ENCODE measurements around the gene CHRD. TPM values are rescaled to one million over a fixed set of nuclear protein-coding genes. Genes with fewer than 3 reads are reported as not detected.

Gene CHRD
- total RNA-seq, 1 experiment from 2014 or later: 2.7 TPM

DNA sequence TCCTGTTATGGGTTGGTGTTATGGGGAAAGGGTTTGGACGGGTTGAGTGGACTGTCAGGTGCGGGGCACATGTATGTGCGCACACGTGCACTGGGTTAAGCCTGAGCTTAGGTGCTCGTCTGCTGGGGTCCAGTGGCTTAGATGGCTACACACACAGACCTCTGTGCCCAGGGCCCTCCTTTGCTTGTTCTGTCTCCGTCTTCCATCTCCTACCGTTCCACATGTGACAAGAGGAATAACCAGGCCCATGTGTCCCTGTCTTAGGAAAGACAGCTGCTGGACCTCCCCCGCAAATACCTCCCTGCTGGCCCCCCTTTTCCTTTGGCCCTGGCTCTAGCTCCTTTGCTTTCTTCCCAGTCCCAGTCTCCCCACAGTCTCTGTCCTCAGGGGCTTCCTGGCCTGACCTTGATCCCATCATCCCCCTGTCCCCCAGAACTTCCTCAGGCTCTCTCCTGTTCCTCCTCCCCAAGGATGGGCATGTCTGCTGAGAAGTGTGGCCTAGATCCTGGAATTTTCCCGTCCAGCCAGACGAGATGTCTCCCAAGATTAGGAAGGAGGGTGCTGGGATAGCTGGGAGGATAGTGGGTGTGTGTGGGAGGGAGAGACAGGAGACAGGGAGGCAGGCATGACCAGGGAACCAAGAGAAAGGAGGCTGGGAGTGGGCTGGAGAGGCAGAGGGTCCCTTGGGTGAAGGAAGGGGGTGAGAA lies 1.1 kb upstream of the CHRD start (continued):
- no peak for TF ChIP-seq ZNF425 (CRISPR knock-in tag; conservative IDR thresholded peaks at IDR 0.05)
- TF ChIP-seq PRRX2 (CRISPR knock-in tag; IDR thresholded peaks at IDR 0.05): no peak

DNA sequence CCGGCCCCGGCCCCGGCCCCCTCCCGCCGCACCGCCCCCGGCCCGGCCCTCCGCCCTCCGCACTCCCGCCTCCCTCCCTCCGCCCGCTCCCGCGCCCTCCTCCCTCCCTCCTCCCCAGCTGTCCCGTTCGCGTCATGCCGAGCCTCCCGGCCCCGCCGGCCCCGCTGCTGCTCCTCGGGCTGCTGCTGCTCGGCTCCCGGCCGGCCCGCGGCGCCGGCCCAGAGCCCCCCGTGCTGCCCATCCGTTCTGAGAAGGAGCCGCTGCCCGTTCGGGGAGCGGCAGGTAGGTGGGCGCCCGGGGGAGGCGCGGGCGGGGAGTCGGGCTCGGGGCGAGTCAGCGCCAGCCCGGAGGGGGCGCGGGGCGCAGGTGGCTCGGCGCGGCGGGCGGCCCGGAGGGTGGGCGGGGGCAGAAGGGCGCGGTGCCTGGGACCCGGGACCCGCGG lies 352 bp downstream of the CHRD start:
- no peaks in the 10 kb centered on the region for H3K9me3 Mint-ChIP-seq
- peaks cover 63% of the 10 kb centered on the region for H3K27me3 Mint-ChIP-seq (ENCODE audit: low read depth)
- peaks cover 43% of the 10 kb centered on the region for H3K4me1 Mint-ChIP-seq
- no peak overlapping the region for H3K4me3 Mint-ChIP-seq
- H3K27ac Mint-ChIP-seq: no peak overlapping the region
- TF ChIP-seq ATF1 (CRISPR knock-in tag; IDR thresholded peaks at IDR 0.05) (no peak), ELF4 (CRISPR knock-in tag; IDR thresholded peaks at IDR 0.05; ENCODE audit: low read depth) (no peak), ZNF416 (CRISPR knock-in tag; IDR thresholded peaks at IDR 0.05) (no peak), AFF4 (CRISPR knock-in tag; IDR thresholded peaks at IDR 0.05; ENCODE audit: borderline replicate concordance) (no peak), ZNF671 (CRISPR knock-in tag; IDR thresholded peaks at IDR 0.05) (no peak), HMGXB4 (CRISPR knock-in tag; IDR thresholded peaks at IDR 0.05) (no peak)
- CTCF ChIA-PET: interaction anchor here (1.6 to 5.2 kb wide), 4 partner anchors 8 to 161 kb away, joined by 4 to 33 read pairs (median 16); no protein-coding TSS in a partner anchor
- ATAC-seq (peak; percentile 17), DNase-seq (ENCODE audit: low spot score) (peak; percentile 74)
- H3K36me3 Mint-ChIP-seq: no peaks in the 10 kb centered on the region
- POLR2A ChIA-PET: interaction anchor here (1.0 kb wide), 1 partner anchor 8 kb away, joined by 3 read pairs; no protein-coding TSS in a partner anchor

DNA sequence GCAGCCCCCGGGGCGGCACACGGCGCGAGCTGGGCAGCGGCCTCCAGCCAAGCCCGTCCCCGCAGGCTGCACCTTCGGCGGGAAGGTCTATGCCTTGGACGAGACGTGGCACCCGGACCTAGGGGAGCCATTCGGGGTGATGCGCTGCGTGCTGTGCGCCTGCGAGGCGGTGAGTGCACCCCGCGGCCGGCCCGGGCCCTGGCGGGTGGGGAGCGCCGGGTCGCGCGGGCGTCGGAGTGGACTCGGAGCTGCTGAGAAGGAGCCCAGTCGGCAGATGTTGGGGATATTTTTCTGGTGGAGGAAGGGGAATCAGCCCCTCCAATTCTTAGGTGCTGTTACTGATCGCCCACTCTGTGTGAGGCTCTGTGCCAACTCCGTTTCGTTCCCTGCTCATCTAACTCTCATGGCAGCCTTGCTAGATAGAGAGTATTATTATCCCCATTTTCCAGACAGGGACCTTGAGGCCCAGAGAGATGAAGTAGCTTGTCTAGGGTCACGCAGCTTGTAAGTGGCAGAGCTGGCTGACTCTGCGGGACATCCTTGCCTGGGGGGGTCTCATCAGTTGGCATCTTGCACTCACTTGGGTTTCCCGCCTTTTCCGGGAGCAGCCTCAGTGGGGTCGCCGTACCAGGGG lies 890 bp downstream of the CHRD start:
- POLR2A ChIA-PET: interaction anchor here (1.0 kb wide), 1 partner anchor 9 kb away, joined by 3 read pairs; no protein-coding TSS in a partner anchor
- peaks cover 63% of the 10 kb centered on the region for H3K27me3 Mint-ChIP-seq (ENCODE audit: low read depth)

More for the DNA sequence above, 890 bp downstream of the CHRD start:
- no peak for ATAC-seq
- no peak for DNase-seq (ENCODE audit: low spot score)
- no peaks in the 10 kb centered on the region for H3K9me3 Mint-ChIP-seq
- peak overlapping the region; percentile 69 for H3K4me3 Mint-ChIP-seq
- H3K4me1 Mint-ChIP-seq: peaks cover 38% of the 10 kb centered on the region
- H3K27ac Mint-ChIP-seq: no peak overlapping the region
- no peaks in the 10 kb centered on the region for H3K36me3 Mint-ChIP-seq
- CTCF ChIA-PET: interaction anchor here (0.6 to 5.2 kb wide), 5 partner anchors 9 to 486 kb away, joined by 3 to 33 read pairs (median 5); no protein-coding TSS in a partner anchor
- TF ChIP-seq, protein P1, sequence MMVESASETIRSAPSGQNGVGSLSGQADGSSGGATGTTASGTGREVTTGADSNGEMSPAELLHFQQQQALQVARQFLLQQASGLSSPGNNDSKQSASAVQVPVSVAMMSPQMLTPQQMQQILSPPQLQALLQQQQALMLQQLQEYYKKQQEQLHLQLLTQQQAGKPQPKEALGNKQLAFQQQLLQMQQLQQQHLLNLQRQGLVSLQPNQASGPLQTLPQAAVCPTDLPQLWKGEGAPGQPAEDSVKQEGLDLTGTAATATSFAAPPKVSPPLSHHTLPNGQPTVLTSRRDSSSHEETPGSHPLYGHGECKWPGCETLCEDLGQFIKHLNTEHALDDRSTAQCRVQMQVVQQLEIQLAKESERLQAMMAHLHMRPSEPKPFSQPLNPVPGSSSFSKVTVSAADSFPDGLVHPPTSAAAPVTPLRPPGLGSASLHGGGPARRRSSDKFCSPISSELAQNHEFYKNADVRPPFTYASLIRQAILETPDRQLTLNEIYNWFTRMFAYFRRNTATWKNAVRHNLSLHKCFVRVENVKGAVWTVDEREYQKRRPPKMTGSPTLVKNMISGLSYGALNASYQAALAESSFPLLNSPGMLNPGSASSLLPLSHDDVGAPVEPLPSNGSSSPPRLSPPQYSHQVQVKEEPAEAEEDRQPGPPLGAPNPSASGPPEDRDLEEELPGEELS (CRISPR knock-in tag; IDR thresholded peaks at IDR 0.05): no peak
- TF ChIP-seq AFF4 (CRISPR knock-in tag; IDR thresholded peaks at IDR 0.05; ENCODE audit: borderline replicate concordance): no peak
- peak; percentile 22; the same call in 1 of the 2 replicates for TF ChIP-seq SMAD3 (CRISPR knock-in tag; IDR thresholded peaks at IDR 0.05; ENCODE audit: borderline replicate concordance)
- TF ChIP-seq ZNF232 (CRISPR knock-in tag; IDR thresholded peaks at IDR 0.05): no peak
- TF ChIP-seq ZNF512 (CRISPR knock-in tag; IDR thresholded peaks at IDR 0.05; ENCODE audit: borderline replicate concordance): no peak
